Measurements from ENCODE around the gene PARD3B.

Gene PARD3B

GRCh38 chr2:205089958-205090357, 544.7 kb downstream of the PARD3B start:
- Histone ChIP-seq H3K27me3 (ENCODE audit: insufficient read depth, poor library complexity, severe bottlenecking) (no peaks in the 10 kb centered on the region), H3K4me3 (replicated peaks; ENCODE audit: insufficient read depth, low read length) (no peak overlapping the region), H3K27ac (replicated peaks) (no peak overlapping the region)
- no peak for TF ChIP-seq CTCF (IDR thresholded peaks at IDR 0.05; ENCODE audit: insufficient read depth, low read length)
- TF ChIP-seq REST (IDR thresholded peaks at IDR 0.05; ENCODE audit: insufficient replicate concordance, low read depth) = no peak
- TF ChIP-seq POLR2AphosphoS5 (IDR thresholded peaks at IDR 0.05; ENCODE audit: low read depth) = no peak
- TF ChIP-seq GABPA (IDR thresholded peaks at IDR 0.05; ENCODE audit: low read depth) = no peak
- no peak for TF ChIP-seq SPI1 (IDR thresholded peaks at IDR 0.05; ENCODE audit: borderline replicate concordance, low read depth)
- DNase-seq (ENCODE audit: low read depth in 1 of 2, low spot score in 1 of 2) = no peak

GRCh38 chr2:205091411-205091810, 546.1 kb downstream of the PARD3B start:
- no peak overlapping the region for H3K4me3 ChIP-seq (replicated peaks; ENCODE audit: insufficient read depth, low read length)
- no peak for DNase-seq (ENCODE audit: low read depth in 1 of 2, low spot score in 1 of 2)
- no peak for TF ChIP-seq REST (IDR thresholded peaks at IDR 0.05; ENCODE audit: insufficient replicate concordance, low read depth)
- no peak for TF ChIP-seq GABPA (IDR thresholded peaks at IDR 0.05; ENCODE audit: low read depth)
- no peak for TF ChIP-seq POLR2AphosphoS5 (IDR thresholded peaks at IDR 0.05; ENCODE audit: low read depth)
- TF ChIP-seq SPI1 (IDR thresholded peaks at IDR 0.05; ENCODE audit: borderline replicate concordance, low read depth) = no peak
- TF ChIP-seq CTCF (IDR thresholded peaks at IDR 0.05; ENCODE audit: insufficient read depth, low read length) = no peak
- H3K27ac ChIP-seq (replicated peaks) = no peak overlapping the region
- no peaks in the 10 kb centered on the region for H3K27me3 ChIP-seq (ENCODE audit: insufficient read depth, poor library complexity, severe bottlenecking)

- no peak for TF ChIP-seq CTCF (IDR thresholded peaks at IDR 0.05; ENCODE audit: insufficient read depth, low read length)
- no peak for TF ChIP-seq REST (IDR thresholded peaks at IDR 0.05; ENCODE audit: insufficient replicate concordance, low read depth)
- no peak for TF ChIP-seq SPI1 (IDR thresholded peaks at IDR 0.05; ENCODE audit: borderline replicate concordance, low read depth)
- no peak for TF ChIP-seq POLR2AphosphoS5 (IDR thresholded peaks at IDR 0.05; ENCODE audit: low read depth)
- TF ChIP-seq GABPA (IDR thresholded peaks at IDR 0.05; ENCODE audit: low read depth) = no peak
- Histone ChIP-seq H3K27me3 (ENCODE audit: insufficient read depth, poor library complexity, severe bottlenecking) (no peaks in the 10 kb centered on the region), H3K4me3 (replicated peaks; ENCODE audit: insufficient read depth, low read length) (no peak overlapping the region), H3K27ac (replicated peaks) (no peak overlapping the region)
- DNase-seq (ENCODE audit: low read depth in 1 of 2, low spot score in 1 of 2) = no peak
Measured at GRCh38 chr2:205094031-205094430, 548.8 kb downstream of the PARD3B start.
